HCT116 (cell line): Measurements from ENCODE around the gene JAK3. TPM values are rescaled to one million over a fixed set of nuclear protein-coding genes. Genes with fewer than 3 reads are reported as not detected.

Experiments used
- ATAC-seq: fragments of 200-7000 bp; cut with Tn5 transposase; 2 replicates; pipeline ENCODE4 v1.9.1; 2020; ENCODE audit warnings: mild to moderate bottlenecking, moderate library complexity
- BruUV-seq: library from RNA; stranded (reverse); fragments of 400-500 nt; replicated peaks from 2 replicates; lab custom pipeline; 2021; lab: Mats Ljungman, UMichigan
- CTCF ChIA-PET: fragments of 300-600 bp; sonication (Branson Sonifier 250); formaldehyde crosslinking; loops from one replicate; lab custom pipeline; 2021; ENCODE audit warnings: antibody characterized with exemption; lab: Charles Lee
- POLR2A ChIA-PET: fragments of 300-600, 350-600 bp; sonication (Branson Sonifier 250); formaldehyde crosslinking; loops from one replicate; lab custom pipeline; 2021; ENCODE audit warnings: antibody characterized with exemption; lab: Charles Lee
- RAD21 ChIA-PET, 2 experiments: fragments of 300-600 bp; sonication (Branson Sonifier 250); formaldehyde crosslinking; loops; one replicate each; lab custom pipeline; 2023; ENCODE audit warnings: low total read pairs in 2 of 2; ENCODE audit not compliant: uncharacterized antibody in 2 of 2, unreplicated experiment in 2 of 2, low non-redundant PET in 1 of 2; lab: Charles Lee
- DNase-seq: peaks from one replicate; pipeline ENCODE4 v3.0.0-alpha.2; 2010; ENCODE audit warnings: low read depth, low spot score
- H2AFZ ChIP-seq: fragments of 200-600 bp; shearing (Covaris generic), sonication (generic); 2 replicates; pipeline ENCODE4 v1.6.1; 2017; ENCODE audit warnings: low read depth, mixed run types, mixed read lengths, antibody characterized with exemption, low read length; ENCODE audit not compliant: poor library complexity, severe bottlenecking
- H3K27ac ChIP-seq: 2 replicates; pipeline ENCODE4 v1.5.1; 2012; ENCODE audit warnings: low read depth, low read length
- H3K27me3 ChIP-seq: fragments of 200-600 bp; sonication (generic); 2 replicates; pipeline ENCODE4 v1.6.1; 2016; ENCODE audit warnings: mixed run types, low read length, mixed read lengths; ENCODE audit not compliant: insufficient read depth
- H3K36me3 ChIP-seq, 2 experiments: fragments of 200-500 bp in 1 of 2; fragments of 200-600 bp in 1 of 2; sonication (Bioruptor generic) in 1 of 2; sonication (generic) in 1 of 2; 2 replicates each; pipeline versions ENCODE4 v1.5.1 to v1.6.1; 2014 to 2016; ENCODE audit warnings: low read length in 2 of 2, inconsistent platforms in 1 of 2, mixed read lengths in 1 of 2, mixed run types in 1 of 2; ENCODE audit not compliant: insufficient read depth in 2 of 2, control insufficient read depth in 1 of 2
- H3K4me1 ChIP-seq, 2 experiments: fragments of 200-600 bp in 1 of 2; sonication (generic) in 1 of 2; 2 replicates each; pipeline versions ENCODE4 v1.5.1 to v1.6.1; 2012 to 2017; ENCODE audit warnings: low read length in 2 of 2, inconsistent platforms in 1 of 2, mild to moderate bottlenecking in 1 of 2, mixed read lengths in 1 of 2, mixed run types in 1 of 2, moderate library complexity in 1 of 2; ENCODE audit not compliant: insufficient read depth in 2 of 2, control insufficient read depth in 1 of 2
- H3K4me2 ChIP-seq: fragments of 200-600 bp; sonication (generic); 2 replicates; pipeline ENCODE4 v1.6.1; 2017; ENCODE audit warnings: mixed run types, low read length, mixed read lengths
- H3K4me3 ChIP-seq, 2 experiments: fragments of 200-600 bp in 1 of 2; sonication (generic) in 1 of 2; replicated peaks in 1 of 2; 2 replicates each; pipeline ENCODE4 v1.5.1; 2011 to 2016; ENCODE audit warnings: low read length in 2 of 2, control low read depth in 1 of 2, low read depth in 1 of 2, mild to moderate bottlenecking in 1 of 2, mixed read lengths in 1 of 2, mixed run types in 1 of 2
- H3K79me2 ChIP-seq: fragments of 200-600 bp; sonication (generic); 2 replicates; pipeline ENCODE4 v1.6.1; 2017; ENCODE audit warnings: mild to moderate bottlenecking, mixed run types, low read length, moderate library complexity, mixed read lengths; ENCODE audit not compliant: insufficient read depth
- H3K9ac ChIP-seq: fragments of 200-600 bp; sonication (generic); 2 replicates; pipeline ENCODE4 v1.6.1; 2016; ENCODE audit warnings: low read length, mixed read lengths
- H3K9me2 ChIP-seq: fragments of 200-600 bp; sonication (generic), shearing (Covaris generic); 2 replicates; pipeline ENCODE4 v1.6.1; 2017; ENCODE audit warnings: mixed run types, mild to moderate bottlenecking, moderate library complexity; ENCODE audit not compliant: insufficient read depth
- H3K9me3 ChIP-seq, 2 experiments: fragments of 200-500 bp in 1 of 2; fragments of 200-600 bp in 1 of 2; sonication (Bioruptor generic) in 1 of 2; sonication (generic) in 1 of 2; 2 replicates each; pipeline ENCODE4 v1.6.1; 2014 to 2017; ENCODE audit warnings: low read length in 2 of 2, mixed read lengths in 2 of 2, inconsistent platforms in 1 of 2, low read depth in 1 of 2, mild to moderate bottlenecking in 1 of 2, mixed run types in 1 of 2, moderate library complexity in 1 of 2; ENCODE audit not compliant: control insufficient read depth in 1 of 2, insufficient read depth in 1 of 2
- H4K20me1 ChIP-seq: fragments of 200-600 bp; sonication (generic), shearing (Covaris generic); 2 replicates; pipeline ENCODE4 v1.6.1; 2017; ENCODE audit warnings: mixed run types, mild to moderate bottlenecking, moderate library complexity; ENCODE audit not compliant: insufficient read depth
- CEBPB ChIP-seq: IDR thresholded peaks from 2 replicates; pipeline ENCODE4 v1.6.1; 2012; ENCODE audit warnings: low read depth
- EGR1 ChIP-seq: IDR thresholded peaks from 2 replicates; pipeline ENCODE4 v1.6.1; 2012; ENCODE audit warnings: low read depth
- ELF1 ChIP-seq: IDR thresholded peaks from 2 replicates; pipeline ENCODE4 v1.6.1; 2012; ENCODE audit warnings: low read depth, borderline replicate concordance
- EZH2 ChIP-seq: fragments of 200-600 bp; sonication (generic); IDR thresholded peaks from 2 replicates; pipeline ENCODE4 v1.6.1; 2017; ENCODE audit warnings: antibody characterized with exemption, mixed run types
- FOSL1 ChIP-seq: IDR thresholded peaks from 2 replicates; pipeline ENCODE4 v1.6.1; 2012; ENCODE audit warnings: low read depth
- JUND ChIP-seq: IDR thresholded peaks from 2 replicates; pipeline ENCODE4 v1.6.1; 2012
- RAD21 ChIP-seq: IDR thresholded peaks from 2 replicates; pipeline ENCODE4 v1.6.1; 2012; ENCODE audit warnings: low read depth, mild to moderate bottlenecking
- SRF ChIP-seq: IDR thresholded peaks from 2 replicates; pipeline ENCODE4 v1.6.1; 2012; ENCODE audit warnings: low read depth
- TCF7L2 ChIP-seq: IDR thresholded peaks from 2 replicates; pipeline ENCODE4 v1.7.0; 2011; ENCODE audit warnings: borderline replicate concordance, inconsistent platforms; ENCODE audit not compliant: insufficient read depth, insufficient read length; ENCODE audit errors: extremely low read depth
- ZNF274 ChIP-seq: fragments of 200-500 bp; sonication (Bioruptor generic); IDR thresholded peaks from 2 replicates; pipeline ENCODE4 v1.6.1; 2014; ENCODE audit warnings: mild to moderate bottlenecking, low read depth, low read length, inconsistent platforms
- intact Hi-C: fragments of 100-400 bp; cut with micrococcal nuclease; formaldehyde crosslinking; loops from 2 replicates; pipeline ENCODE4 v1.10.0; 2022
- total RNA-seq: library from RNA; stranded (reverse); gene quantifications from one replicate; pipeline ENCODE4 v1.2.1, GENCODE V29; 2021; ENCODE audit not compliant: unreplicated experiment
- TF ChIP-seq, protein P1 (sequence below): IDR thresholded peaks from 2 replicates; pipeline ENCODE4 v1.6.1; 2012
- TF ChIP-seq, protein P2 (sequence below): IDR thresholded peaks from 2 replicates; pipeline ENCODE4 v1.6.1; 2012
- TF ChIP-seq, protein P3 (sequence below), 3 experiments: fragments of 200-600 bp in 1 of 3; sonication (generic) in 1 of 3; IDR thresholded peaks in 2 of 3; conservative IDR thresholded peaks in 1 of 3; 2 replicates each; pipeline ENCODE4 v1.5.1; 2012 to 2017; ENCODE audit warnings: low read depth in 2 of 3, low read length in 2 of 3, antibody characterized with exemption in 1 of 3, borderline replicate concordance in 1 of 3, control low read depth in 1 of 3, mild to moderate bottlenecking in 1 of 3, mixed read lengths in 1 of 3, mixed run types in 1 of 3, moderate library complexity in 1 of 3; ENCODE audit not compliant: insufficient read depth in 1 of 3

The JAK3 gene
- total RNA-seq, 1 experiment from 2014 or later = 5.7 TPM

DNA sequence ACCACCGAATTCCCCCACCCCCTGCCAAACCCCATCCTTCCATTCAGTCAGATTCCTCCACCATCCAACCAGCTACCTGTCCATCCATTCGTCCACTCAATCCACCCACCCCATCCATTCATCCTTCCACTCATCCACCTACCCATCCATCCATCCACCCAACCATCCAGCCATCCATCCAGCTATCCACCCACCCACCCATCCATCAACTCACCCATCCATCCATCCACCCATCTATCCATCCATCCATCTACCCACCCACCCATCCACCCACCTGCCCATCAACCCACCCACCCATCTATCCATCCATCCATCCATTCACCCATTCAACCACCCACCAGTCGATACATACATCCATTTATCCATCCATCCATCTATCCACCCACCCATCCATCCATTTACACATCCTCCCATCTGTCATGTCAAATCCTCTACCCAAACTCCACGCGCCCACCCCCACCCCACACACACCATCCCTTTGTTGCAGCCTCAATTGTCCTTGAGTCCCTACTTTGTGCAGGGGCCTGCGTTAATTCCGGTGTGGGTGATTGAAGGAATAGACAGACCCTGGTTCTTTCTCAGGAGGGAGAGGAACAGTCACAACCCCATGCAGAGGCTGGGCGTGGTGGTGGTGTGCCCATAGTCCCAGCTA is 18.7 kb upstream of the JAK3 start:
- no TSS peak for BruUV-seq

More for the DNA sequence above, 18.7 kb upstream of the JAK3 start:
- CTCF ChIA-PET = no interaction called here
- peaks cover 24% of the 10 kb centered on the region for H3K79me2 ChIP-seq
- no peak for DNase-seq
- H3K4me2 ChIP-seq = peak overlapping the region; percentile 53; the same call in 1 of the 2 replicates
- H3K27me3 ChIP-seq = no peaks in the 10 kb centered on the region
- H3K36me3 ChIP-seq = peaks cover 16 to 31% of the 10 kb centered on the region in 2 experiments
- H3K4me1 ChIP-seq = peaks cover 32 to 56% of the 10 kb centered on the region in 2 experiments
- POLR2A ChIA-PET = interaction anchor here (1.4 to 4.0 kb wide), 2 partner anchors 15 to 66 kb away, joined by 3 to 34 read pairs; partner anchors contain the start of gene CCDC124
- H2AFZ ChIP-seq = no peak overlapping the region
- RAD21 ChIA-PET = no interaction called here
- H3K4me3 ChIP-seq = no peak overlapping the region
- peak; percentile 2; the same call in 1 of the 2 replicates for ATAC-seq
- intact Hi-C loops = no loop called here
- no peaks in the 10 kb centered on the region for H3K9me3 ChIP-seq
- peak overlapping the region; percentile 38; the same call in 1 of the 2 replicates for H3K9ac ChIP-seq
- peaks cover 17% of the 10 kb centered on the region; the same call in 1 of the 2 replicates for H4K20me1 ChIP-seq
- TF ChIP-seq, protein P1, sequence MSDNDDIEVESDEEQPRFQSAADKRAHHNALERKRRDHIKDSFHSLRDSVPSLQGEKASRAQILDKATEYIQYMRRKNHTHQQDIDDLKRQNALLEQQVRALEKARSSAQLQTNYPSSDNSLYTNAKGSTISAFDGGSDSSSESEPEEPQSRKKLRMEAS = no peak
- TF ChIP-seq TCF7L2 (no peak), EGR1 (no peak), SRF (no peak), CEBPB (no peak), EZH2 (no peak), ZNF274 (no peak), ELF1 (no peak), JUND (no peak), RAD21 (no peak), FOSL1 (no peak)
- TF ChIP-seq, protein P2, sequence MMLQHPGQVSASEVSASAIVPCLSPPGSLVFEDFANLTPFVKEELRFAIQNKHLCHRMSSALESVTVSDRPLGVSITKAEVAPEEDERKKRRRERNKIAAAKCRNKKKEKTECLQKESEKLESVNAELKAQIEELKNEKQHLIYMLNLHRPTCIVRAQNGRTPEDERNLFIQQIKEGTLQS = no peak
- TF ChIP-seq, protein P3, sequence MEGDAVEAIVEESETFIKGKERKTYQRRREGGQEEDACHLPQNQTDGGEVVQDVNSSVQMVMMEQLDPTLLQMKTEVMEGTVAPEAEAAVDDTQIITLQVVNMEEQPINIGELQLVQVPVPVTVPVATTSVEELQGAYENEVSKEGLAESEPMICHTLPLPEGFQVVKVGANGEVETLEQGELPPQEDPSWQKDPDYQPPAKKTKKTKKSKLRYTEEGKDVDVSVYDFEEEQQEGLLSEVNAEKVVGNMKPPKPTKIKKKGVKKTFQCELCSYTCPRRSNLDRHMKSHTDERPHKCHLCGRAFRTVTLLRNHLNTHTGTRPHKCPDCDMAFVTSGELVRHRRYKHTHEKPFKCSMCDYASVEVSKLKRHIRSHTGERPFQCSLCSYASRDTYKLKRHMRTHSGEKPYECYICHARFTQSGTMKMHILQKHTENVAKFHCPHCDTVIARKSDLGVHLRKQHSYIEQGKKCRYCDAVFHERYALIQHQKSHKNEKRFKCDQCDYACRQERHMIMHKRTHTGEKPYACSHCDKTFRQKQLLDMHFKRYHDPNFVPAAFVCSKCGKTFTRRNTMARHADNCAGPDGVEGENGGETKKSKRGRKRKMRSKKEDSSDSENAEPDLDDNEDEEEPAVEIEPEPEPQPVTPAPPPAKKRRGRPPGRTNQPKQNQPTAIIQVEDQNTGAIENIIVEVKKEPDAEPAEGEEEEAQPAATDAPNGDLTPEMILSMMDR (IDR thresholded peaks at IDR 0.05 in 2 of 3, conservative IDR thresholded peaks at IDR 0.05 in 1 of 3; ENCODE audit: borderline replicate concordance in 1 of 3, insufficient read depth in 1 of 3, low read depth in 2 of 3, low read length in 2 of 3) = no peak
- TF ChIP-seq, all 23 proteins: peak for 0
- H3K9me2 ChIP-seq = no peaks in the 10 kb centered on the region
- H3K27ac ChIP-seq = peak overlapping the region; percentile 84
